HEK293T (cell line): ENCODE data around the gene PDE6B.
"Not testable (repeated sequence)": the region's sequence is repeated elsewhere in the genome, so short reads cannot be mapped to it uniquely, and the experiment has no call there.

Source experiments
- CTCF ChIA-PET: fragments of 350-600 bp; formaldehyde crosslinking; extraction: SDS; loops from one replicate; lab custom pipeline; 2021; ENCODE audit warnings: antibody characterized with exemption, inconsistent platforms; lab: Yijun Ruan, JAX
- POLR2A ChIA-PET: fragments of 350-600 bp; formaldehyde crosslinking; extraction: SDS; loops from one replicate; lab custom pipeline; 2020; ENCODE audit warnings: antibody characterized with exemption, inconsistent platforms; lab: Yijun Ruan, JAX
- DNase-seq: peaks from one replicate; pipeline ENCODE4 v3.0.0; 2012; ENCODE audit warnings: mixed read lengths; ENCODE audit errors: extremely low spot score
- ARNT ChIP-seq: fragments of 450-650 bp; IDR thresholded peaks from 2 replicates; pipeline ENCODE4 v1.6.1; 2017; ENCODE audit warnings: mild to moderate bottlenecking
- BHLHE40 ChIP-seq: fragments of 450-650 bp; IDR thresholded peaks from 2 replicates; pipeline ENCODE4 v1.6.1; 2016; ENCODE audit warnings: mild to moderate bottlenecking, moderate library complexity, borderline replicate concordance
- CTBP1 ChIP-seq: fragments of 450-650 bp; IDR thresholded peaks from 2 replicates; pipeline ENCODE4 v1.6.1; 2016; ENCODE audit warnings: borderline replicate concordance
- ELF4 ChIP-seq: fragments of 450-650 bp; IDR thresholded peaks from 2 replicates; pipeline ENCODE4 v1.6.1; 2017; ENCODE audit warnings: antibody characterized with exemption
- FOXA1 ChIP-seq: fragments of 450-650 bp; IDR thresholded peaks from 2 replicates; pipeline ENCODE4 v1.6.1; 2016; ENCODE audit warnings: mild to moderate bottlenecking
- FOXK2 ChIP-seq: fragments of 450-650 bp; IDR thresholded peaks from 2 replicates; pipeline ENCODE4 v1.6.1; 2016; ENCODE audit warnings: mild to moderate bottlenecking
- FOXM1 ChIP-seq: fragments of 450-650 bp; IDR thresholded peaks from 2 replicates; pipeline ENCODE4 v1.6.1; 2017; ENCODE audit warnings: mild to moderate bottlenecking, borderline replicate concordance
- HDGF ChIP-seq: fragments of 450-650 bp; IDR thresholded peaks from 2 replicates; pipeline ENCODE4 v1.6.1; 2017; ENCODE audit warnings: antibody characterized with exemption, borderline replicate concordance
- L3MBTL2 ChIP-seq: fragments of 450-650 bp; conservative IDR thresholded peaks from 2 replicates; pipeline ENCODE4 v1.6.1; 2016; ENCODE audit warnings: mild to moderate bottlenecking
- LEF1 ChIP-seq: fragments of 450-650 bp; IDR thresholded peaks from 2 replicates; pipeline ENCODE4 v1.6.1; 2017; ENCODE audit warnings: mild to moderate bottlenecking, borderline replicate concordance
- NFRKB ChIP-seq: fragments of 450-650 bp; IDR thresholded peaks from 2 replicates; pipeline ENCODE4 v1.6.1; 2016; ENCODE audit warnings: mild to moderate bottlenecking, moderate library complexity
- SP1 ChIP-seq: fragments of 450-650 bp; IDR thresholded peaks from 2 replicates; pipeline ENCODE4 v1.6.1; 2017
- SUZ12 ChIP-seq: fragments of 450-650 bp; IDR thresholded peaks from 2 replicates; pipeline ENCODE4 v1.6.1; 2016; ENCODE audit warnings: mild to moderate bottlenecking
- TARDBP ChIP-seq: fragments of 450-650 bp; IDR thresholded peaks from 2 replicates; pipeline ENCODE4 v1.6.1; 2016
- ZNF384 ChIP-seq: fragments of 450-650 bp; IDR thresholded peaks from 2 replicates; pipeline ENCODE4 v1.6.1; 2016
- TF ChIP-seq, protein P1 (sequence below): fragments of 450-650 bp; IDR thresholded peaks from 2 replicates; pipeline ENCODE4 v1.6.1; 2016

Gene PDE6B

DNA sequence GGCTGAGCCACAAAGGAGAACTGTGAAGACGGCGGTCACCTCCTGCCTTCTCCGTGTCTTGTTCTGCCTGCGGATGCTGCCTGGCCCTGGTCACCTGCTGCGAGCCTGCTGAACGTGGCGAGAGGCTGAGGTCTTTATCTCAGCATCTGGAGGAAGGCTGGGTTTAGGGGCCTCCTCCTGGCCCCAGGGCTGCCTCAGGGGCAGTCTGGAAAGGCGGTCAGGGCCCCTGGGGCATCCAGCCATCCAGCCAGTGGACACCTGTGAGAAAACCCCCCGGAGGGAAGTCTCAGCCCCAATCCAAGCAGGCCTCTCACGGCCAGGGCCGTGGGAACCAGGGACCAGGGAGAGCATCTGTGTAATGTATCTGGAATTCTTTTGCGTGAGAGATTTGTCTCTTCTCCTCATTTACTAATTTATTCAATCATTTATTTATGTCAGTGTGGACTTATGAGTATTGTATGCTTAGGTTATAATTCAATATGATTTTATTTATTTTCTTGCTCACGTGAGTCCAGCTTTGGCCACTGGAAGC lies 11.3 kb downstream of the PDE6B start:
- TF ChIP-seq ARNT (no peak), SUZ12 (no peak), ZNF384 (no peak), HDGF (no peak), FOXA1 (no peak), L3MBTL2 (no peak), ELF4 (no peak), SP1 (no peak), LEF1 (no peak), FOXM1 (no peak), CTBP1 (no peak), TARDBP (no peak), NFRKB (no peak), BHLHE40 (no peak), FOXK2 (no peak)
- TF ChIP-seq, protein P1, sequence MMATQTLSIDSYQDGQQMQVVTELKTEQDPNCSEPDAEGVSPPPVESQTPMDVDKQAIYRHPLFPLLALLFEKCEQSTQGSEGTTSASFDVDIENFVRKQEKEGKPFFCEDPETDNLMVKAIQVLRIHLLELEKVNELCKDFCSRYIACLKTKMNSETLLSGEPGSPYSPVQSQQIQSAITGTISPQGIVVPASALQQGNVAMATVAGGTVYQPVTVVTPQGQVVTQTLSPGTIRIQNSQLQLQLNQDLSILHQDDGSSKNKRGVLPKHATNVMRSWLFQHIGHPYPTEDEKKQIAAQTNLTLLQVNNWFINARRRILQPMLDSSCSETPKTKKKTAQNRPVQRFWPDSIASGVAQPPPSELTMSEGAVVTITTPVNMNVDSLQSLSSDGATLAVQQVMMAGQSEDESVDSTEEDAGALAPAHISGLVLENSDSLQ: no peak
- ChIA-PET CTCF (no interaction called here), POLR2A (interaction anchor here (1.2 kb wide), 1 partner anchor 38 kb away, joined by 4 read pairs; the partner anchor contains the start of genes ATP5ME and MYL5)

DNA sequence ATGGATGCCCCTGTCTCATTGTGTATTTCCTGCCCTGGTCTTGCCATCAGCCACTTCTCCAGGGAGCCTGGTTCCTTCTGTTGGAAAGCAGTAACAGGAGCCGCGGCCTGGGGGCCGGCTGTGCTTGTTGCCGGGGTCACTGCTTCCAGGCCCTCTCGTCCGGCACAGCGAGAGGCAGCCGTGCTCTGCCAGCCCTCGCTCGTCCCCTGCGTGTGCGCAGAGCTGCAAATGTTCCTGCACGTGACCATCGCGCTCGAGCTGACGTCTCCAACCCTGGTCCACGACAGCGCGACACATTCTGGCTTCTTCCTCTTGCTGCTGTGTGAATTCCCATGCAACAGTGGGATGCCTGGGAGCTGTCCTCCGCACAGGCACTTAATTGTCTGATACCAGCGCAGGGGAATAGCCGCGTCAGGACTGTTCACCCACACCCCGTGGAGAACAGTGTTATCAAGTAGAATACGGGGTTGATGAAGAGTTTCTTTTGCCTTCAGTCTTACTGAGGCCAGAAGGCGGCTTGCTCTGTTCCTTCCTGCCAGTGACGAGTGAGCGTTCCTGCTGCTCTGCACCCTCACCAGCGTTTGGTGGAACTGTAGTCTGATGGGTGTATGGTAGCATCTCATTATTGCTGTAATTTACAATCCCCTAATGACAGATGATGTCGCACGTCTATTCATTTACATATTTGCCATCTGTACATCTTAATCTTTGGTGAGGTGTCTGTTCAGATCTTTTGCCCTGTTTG lies 12.3 kb downstream of the PDE6B start:
- DNase-seq: no peak
- TF ChIP-seq LEF1 (no peak), L3MBTL2 (no peak), FOXM1 (no peak), ZNF384 (no peak), HDGF (no peak), ELF4 (no peak), CTBP1 (no peak), NFRKB (no peak), ARNT (no peak), SP1 (no peak), FOXK2 (no peak), FOXA1 (no peak), TARDBP (no peak), BHLHE40 (no peak), SUZ12 (no peak)
- TF ChIP-seq, protein P1: no peak
- CTCF ChIA-PET: no interaction called here
- POLR2A ChIA-PET: no interaction called here

More for the DNA sequence above, 11.3 kb downstream of the PDE6B start:
- no peak for DNase-seq

DNA sequence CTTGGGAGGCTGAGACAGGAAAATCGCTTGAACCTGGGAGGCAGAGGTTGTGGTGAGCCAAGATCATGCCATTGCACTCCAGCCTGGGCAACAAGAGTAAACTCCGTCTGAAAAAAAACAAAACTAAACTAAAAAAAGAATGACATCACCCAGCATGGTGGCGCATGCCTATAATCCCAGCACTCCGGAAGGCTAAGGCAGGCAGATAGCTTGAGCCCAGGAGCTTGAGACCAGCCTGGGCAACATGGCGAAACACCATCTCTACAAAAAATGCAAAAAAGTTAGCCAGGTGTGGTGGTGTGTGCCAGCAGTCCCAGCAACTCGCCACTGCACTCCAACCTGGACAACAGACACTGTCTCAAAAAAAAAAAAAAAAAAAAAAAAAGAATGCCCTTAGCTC lies 17.0 kb downstream of the PDE6B start:
- CTCF ChIA-PET, POLR2A ChIA-PET, DNase-seq: not testable (repeated sequence)

DNA sequence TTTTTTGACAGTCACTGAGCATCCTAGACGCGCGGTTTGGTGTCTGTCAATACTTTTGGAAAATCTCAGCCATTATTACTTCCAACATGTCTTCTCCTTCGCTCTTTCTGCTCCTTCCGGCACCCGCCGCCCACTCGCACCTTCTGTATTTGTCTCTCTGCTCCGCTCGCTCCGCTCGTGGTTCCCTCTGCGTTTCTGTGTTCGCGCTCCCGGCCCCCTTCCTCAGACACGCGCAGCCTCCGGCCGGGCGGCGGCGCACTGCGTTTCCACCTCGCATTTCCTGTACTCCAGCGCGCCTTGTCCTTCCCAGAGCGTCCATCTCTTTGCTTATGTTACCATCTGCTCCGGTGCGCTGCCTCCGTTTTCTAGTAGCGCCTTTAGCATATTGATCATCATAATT lies 21.1 kb downstream of the PDE6B start:
- TF ChIP-seq, protein P1: no peak
- no peak for TF ChIP-seq HDGF
- TF ChIP-seq FOXA1: no peak
- TF ChIP-seq LEF1: no peak
- TF ChIP-seq CTBP1: no peak
- TF ChIP-seq ARNT: no peak
- no peak for TF ChIP-seq SP1
- TF ChIP-seq NFRKB: no peak
- ChIA-PET POLR2A (no interaction called here), CTCF (interaction anchor here (0.6 kb wide), 1 partner anchor 44 kb away, joined by 3 read pairs; no protein-coding TSS in a partner anchor)
- no peak for DNase-seq

DNA sequence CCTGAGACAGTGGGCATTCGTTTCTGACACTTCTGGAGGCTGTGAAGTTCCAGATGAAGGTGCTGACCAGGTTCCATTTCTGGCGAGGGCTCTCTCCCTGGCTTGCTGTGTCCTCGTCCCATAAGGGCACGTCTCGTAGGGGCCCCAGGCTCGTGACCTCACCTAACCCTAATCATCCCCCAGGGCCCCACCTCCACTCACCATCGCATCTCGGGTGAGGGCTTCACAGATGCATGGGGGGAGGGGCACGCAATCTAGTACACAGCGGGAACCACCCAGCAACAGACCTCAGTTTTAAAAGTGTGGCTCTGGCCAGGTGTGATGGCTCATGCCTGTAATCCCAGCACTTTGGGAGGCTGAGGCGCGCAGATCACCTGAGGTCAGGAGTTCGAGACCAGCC lies 22.1 kb downstream of the PDE6B start:
- no peak for DNase-seq
- CTCF ChIA-PET: no interaction called here
- TF ChIP-seq SP1: no peak
- no peak for TF ChIP-seq L3MBTL2
- no peak for TF ChIP-seq ZNF384
- no peak for TF ChIP-seq SUZ12
- TF ChIP-seq, protein P1: no peak
- TF ChIP-seq ELF4: no peak
- no peak for TF ChIP-seq NFRKB
- TF ChIP-seq LEF1: no peak
- no peak for TF ChIP-seq FOXM1
- POLR2A ChIA-PET: no interaction called here
